Glomerular visceral epithelial cell (primary cell): ENCODE data around the gene ITPKB.

Experiments used
- DNase-seq: peaks from one replicate; pipeline ENCODE4 v3.0.0-alpha.2; 2016; ENCODE audit errors: extremely low spot score

ITPKB gene

DNA sequence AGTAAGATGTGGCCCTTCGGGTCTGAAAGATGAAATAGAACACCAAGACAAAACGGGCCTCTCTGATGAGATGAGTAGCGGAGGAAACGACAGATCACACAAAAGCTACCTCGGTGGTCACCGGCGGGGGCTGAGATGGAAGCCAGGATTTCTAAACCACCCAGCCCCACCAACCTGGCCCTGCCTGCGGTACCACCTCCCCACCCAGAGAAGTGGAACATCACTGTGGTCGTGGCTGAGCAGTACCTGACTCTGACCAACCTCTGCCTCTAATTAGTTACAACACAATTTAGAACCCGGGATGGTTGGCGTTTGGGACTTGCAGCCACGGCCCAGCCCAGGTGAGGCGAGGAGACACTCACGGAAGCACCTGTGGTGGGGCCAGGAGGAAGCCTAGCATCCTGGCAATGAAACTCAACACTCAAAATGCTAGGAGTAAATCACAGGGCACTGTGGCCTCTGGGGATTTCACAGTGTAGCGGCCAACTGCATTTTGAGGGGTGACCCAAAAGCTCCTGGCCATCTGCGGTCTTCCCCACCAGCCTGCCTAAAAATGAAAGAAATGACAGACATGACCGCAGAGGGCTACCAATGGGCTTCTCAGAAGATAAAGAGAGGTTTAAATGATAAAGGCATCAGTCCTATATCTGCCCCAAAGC, 73.4 kb downstream of the ITPKB start:
- DNase-seq, result no peak

DNA sequence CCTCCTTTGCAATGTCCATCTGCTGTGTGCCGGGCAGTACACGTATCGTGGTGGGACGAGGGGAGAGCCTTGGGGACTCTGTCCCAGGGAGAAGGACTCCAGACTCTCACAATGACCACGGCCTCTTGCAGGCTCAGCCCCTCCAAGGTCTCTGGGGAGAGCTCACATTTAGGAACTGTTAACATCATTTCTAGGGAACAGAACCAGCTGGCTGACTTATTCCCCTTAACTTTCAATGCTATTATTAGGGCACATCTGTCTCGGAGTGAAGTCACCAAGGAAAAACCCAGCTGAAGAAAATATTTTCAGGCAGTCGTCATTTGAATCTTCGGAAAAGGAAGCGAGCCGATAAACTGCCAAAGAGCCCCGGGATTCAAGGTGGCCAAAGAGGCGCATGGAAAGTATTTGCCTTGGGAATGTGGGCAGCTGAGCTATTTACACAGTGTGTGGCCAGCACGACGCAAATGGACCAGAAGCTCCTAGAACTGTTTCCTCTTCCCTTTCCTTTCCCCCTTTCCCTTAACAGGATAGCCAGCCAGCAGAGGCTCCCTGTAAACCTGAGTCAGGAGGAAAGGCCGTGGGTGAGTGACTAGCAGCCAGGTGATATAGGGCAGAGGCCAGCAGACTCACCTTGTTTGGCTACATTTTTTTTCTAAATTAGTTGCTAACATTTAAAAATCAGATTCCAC, 74.5 kb downstream of the ITPKB start:
- DNase-seq, result no peak

DNA sequence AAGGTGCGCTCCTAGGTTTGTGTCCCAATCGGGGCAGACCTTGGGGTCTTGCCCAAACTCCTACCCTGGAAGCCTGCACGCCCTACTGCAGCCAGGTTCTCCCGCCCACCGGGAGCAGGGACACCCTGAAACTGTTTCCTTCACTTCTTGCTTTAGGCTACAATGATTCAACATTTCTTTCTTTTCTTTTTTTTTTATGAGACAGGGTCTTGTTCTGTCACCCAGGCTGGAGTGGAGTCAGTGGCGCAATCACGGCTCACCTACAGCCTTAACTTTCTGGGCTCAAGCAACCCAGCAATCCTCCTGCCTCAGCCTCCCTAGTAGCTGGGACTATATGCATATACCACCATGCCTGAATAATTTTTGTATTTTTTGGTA, 75.8 kb downstream of the ITPKB start:
- no peak for DNase-seq

DNA sequence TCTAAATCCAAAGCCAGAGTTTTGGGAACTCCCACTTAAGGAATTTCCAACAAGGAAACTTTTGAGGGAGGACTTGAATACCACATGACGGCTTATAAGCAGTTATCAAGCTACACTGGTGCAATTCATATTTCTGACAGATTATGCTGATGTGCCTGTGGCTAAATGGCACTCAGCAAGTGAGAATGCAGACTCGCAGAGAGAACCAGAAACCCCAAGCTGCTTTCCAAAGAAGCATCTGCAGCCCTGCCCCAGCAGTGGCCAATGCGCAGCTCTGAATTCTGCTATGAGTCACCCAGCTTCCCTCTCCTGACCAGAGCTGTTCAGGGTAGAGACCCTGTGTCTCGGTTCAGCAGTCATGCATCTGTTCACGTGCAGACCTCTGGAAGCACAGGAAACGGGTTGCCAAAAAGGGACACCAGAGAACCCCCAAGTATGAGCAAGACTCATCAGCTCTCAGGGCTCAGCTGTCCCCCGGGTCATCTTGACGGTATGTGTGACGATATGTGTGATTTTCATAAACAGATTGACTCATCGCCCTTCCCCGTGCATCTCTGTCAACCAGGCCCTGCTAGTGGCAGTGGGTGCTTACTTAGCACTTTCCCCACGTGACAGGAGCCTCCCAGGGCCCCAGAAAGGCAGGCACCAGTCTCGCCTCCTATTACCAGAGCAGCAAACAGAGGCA, 76.3 kb downstream of the ITPKB start:
- peak; percentile 92 for DNase-seq

DNA sequence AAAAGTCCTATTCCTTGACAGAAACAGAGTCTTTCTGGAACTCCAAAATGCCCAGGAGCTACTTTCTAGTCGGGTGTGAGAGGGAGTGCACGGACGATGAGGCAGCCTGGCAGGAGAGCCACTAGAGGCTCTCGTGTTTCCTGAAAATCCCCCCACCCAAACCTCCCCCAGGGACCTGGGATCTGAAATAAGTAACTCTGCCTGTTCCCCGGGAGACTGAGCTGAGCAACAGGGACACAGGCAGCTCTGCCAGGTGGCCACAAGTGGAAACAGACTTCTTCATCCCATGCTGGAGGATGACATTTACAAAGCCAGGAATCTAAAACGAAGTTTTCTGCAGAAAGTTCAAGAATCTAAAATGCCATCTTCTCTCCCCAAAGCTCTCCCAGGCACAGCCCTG, 77.1 kb downstream of the ITPKB start:
- no peak for DNase-seq

DNA sequence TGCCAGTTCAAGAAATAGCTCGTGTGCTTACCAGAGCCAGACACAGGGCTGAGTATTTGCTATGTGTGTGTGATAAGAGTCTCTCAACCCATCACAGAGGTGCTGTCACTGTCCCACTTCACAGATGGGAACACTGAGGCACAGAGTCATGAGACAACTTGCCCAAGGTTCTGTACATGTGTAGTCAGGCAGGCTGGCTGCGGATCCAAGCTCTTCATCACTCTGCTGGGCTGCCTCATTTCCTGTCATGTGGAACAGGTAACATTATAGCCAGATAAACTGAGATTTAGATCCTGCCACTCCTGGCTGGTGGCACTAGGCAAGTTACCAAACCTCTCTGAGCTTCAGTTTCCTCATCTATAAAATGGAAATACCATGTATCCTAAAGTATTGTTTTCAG, 77.8 kb downstream of the ITPKB start:
- DNase-seq, result no peak

DNA sequence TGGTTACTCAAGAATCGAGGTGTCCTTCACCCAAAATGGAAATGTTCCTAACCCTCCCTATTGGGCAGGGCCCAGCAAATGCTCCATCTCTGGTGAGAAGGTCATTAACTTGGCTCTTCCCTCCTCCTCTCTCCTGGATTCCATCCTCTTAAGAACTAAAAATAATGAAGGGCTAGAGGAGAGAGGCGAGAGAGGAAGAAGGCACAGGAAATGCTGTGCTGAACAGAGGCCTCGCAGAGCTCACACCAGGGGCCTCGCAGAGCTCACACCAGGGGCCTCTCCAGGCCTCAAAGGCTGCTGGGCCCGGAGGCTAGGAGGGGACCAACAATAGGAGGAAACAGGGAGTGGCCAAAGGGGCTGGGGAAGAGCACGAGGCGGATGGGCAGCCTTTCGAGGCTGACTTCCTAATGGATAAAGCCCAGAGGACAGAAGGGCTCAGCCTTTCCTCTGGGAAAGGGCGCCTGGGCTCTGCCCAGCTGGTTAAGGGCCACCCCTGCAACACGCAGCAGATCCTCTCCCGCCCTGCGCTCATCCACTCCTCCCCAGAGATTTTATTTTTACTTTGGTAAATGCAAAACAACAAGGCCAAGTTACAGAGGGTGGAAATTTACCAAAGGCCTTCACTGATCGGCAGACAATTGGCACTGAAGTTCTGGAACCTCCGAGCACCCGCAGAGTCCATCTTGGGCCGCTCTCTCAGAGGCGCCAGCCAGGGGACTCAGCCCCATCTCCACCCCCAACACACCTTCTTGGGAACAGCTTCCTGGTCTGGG, 78.5 kb downstream of the ITPKB start:
- DNase-seq, result no peak

DNA sequence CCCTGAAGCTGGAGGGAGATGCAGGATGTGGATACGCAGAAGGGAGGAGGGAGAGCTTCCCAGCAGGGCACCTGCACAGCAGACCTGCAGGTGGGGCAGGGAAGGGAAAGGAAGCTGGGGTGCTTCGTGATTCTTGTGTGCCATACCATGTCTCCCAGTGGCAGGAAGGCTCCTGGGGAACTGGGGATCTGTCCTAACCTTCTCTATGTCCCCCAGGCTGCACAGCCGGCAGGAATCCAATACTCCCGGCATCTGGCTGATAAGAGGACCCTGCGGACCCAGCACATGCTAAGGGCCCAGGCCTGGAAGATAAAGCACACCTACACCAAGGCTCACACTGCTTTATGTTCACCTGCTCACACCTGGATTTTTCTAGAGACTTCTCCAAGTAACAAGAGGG, 79.4 kb downstream of the ITPKB start:
- no peak for DNase-seq

DNA sequence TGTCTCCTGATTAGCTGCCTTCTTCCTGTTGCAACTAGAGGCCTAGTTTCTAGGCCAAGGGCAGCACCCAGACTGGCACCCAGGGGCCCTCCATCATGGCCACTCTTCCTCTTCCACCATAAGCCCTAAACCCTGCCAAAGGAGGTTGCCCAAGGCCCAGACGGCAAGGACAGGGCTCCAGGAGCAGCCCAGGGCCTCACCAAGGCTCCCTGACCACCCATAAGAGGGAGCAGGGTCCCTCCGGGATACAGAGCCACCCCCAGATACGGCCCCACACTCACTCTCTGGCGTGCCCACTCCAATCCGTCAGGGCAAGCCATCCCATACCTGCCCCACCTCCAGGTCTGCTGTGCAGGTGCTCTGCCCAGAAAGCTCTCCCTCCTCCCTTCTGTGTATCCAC, 79.9 kb downstream of the ITPKB start:
- no peak for DNase-seq

DNA sequence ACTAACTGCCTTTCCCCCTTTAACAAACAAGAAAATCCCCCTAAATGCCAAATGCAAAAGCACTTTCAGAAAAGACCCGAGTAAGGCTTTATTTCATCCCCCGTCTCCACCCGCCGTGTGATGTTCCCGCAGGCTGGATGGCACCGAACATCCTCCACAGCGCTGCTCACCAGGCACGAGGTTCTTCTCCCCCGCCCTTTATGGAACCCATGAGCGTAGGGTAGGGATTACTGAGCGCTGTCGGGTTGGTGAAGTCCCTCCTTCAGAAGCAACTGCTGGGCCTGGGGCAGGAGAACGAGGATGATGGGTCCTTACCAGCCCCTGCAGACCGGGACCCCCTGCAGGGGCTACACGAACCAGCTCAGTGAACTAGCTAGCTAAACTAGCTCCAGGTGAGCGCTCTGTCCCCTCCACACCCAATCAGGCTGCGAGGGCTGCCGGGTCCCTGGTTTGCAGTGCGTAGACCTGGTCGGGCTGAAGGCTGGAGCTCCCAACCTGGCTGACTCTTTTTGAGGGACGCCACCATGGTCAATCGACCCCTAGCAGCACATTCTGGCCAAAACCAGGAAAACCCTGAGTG, 80.4 kb downstream of the ITPKB start:
- no peak for DNase-seq

DNA sequence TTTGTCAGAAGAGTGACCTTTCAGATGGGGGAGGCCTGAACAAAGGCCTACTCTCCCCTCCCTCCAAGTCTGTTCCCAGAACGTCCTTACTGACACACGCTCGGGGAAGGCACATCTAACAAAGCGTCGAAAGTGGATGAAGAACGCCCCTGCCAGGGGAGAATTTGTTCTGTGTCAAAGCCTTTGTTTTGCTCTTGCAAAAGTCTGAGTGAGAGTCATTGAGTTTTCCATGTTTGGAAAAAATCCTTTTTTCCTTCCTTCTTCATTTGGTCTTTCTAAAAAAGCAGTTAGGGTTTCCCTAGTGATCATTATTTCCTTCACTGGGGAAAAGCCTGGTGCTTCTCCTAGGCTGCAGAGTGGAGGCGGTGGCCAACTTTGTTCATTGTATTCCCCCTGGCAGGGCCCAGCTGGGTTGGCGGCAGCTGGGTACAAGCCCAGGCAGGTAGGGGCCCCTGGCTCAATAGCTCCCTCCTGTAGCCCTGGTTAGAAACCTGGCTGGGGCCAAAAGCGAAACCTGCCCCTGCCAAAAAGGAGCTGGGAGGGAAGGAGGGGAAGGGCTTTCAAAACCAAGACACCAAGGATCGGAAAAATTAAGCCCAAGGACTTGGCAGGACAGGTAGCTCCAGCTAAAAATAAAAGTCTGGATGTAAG, 81.1 kb downstream of the ITPKB start:
- DNase-seq, result no peak

DNA sequence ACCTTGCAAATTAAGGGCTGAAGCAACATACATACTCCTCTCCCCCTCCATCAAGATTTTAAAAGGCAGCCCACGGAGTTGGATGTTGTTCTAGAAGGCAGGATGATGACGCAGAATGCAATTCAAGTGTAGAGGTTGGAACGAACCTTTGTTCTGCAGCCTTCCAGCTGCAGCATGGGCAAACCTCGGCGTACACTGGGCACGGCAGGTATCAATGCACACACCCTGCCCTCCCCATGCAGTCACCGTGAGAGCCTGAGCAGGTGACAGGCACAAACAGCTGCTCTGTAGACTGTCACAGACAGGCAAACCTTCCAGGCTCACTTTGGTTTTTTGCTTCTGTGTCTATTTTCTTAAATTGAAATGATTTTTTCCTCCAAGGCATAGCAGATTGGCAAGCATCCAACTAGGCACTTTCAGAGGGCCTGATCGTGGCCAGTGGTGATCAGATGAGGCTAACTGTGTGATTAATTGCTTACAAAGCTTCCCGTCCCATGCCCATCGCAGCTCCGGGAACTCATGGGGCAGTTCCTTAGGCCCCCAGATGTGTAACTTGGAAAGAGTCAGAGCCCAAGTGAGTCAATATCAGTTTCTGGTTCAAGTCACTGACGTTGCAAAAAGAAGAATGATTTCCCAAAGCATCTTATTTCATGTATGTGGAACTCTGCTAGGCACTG, 82.3 kb downstream of the ITPKB start:
- peak; percentile 25 for DNase-seq

DNA sequence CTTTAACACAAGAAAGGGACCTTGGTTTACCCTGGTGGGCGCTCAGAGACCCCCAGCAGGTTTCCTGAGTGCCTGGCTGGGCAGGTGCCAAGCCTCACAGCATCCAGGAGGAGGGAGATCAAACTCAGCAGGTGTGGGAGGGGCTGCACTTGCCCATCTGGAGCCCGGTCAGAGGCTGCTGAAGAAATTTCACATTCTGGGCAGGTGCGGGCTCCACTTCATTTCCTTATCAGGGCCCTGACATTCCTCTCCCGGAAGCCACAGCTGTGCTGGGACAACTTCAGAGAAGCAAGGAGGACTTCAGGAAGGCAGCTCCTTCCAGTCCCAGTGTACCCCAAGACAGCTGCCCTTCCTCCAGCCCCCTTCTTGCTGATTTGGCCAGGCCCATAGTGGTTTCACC, 82.9 kb downstream of the ITPKB start:
- no peak for DNase-seq

DNA sequence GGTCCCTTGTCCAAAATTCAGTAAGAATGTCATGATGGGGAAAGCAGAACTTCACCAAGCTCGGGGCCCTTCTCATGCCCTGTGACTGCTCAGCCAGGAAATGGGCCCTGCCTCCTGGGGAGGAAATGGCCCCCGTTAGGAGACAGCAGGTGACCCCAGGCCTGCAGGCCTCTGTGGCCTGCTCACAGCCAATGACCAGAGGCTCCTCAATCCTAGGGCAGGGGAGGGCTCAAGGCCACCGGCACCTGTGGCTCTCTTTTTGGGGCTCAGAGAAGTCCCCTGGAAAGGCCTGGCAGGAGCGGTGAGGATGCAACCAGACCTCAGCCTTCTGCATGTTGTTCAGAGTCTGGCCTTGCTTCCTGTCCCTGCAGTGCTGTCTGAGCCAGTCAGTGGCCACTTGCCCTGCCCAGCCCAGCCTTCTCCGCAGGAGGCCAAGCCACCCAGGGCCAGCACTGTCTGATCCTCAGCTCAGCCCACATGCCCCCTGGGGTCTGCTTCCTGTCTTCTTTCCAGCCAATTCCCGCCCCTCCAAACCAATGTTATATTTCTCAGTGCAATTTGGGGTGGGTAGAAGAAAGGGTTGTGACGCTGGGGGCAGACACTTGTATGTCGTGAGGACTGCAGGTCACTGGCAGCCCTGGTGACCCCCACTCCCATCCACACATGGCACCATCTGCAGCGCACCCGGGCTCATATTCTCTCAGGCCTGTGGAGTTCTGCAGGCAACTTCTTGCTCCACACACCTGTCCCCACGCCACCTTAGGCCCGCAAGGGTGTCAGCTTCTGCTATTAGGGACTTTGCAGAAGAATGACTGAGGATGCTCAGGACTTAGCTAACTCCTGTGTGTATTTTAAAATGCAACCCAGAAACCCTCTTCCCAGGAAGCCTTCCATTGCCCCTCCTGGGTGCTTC, 83.6 kb downstream of the ITPKB start:
- DNase-seq, result peak; percentile 15

DNA sequence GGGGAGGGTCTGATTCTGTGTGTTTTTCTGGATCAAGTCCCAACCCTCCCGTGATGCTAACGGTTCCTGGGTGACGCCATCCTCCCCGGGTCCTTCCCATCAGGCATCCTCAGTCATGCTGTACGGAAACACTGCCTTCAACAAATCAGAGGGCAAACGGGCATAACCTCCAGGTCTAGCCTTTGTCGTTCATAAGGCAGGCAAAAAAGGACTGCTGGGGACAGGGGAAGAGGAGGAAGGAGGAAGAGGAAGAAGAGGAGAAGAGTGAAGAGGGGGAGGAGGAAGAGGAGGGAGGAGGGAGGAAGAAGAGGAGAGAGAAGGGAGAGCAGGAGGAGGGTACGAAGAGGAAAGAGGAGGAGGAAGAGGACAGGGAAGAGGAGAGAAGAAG, 84.4 kb downstream of the ITPKB start:
- no peak for DNase-seq

DNA sequence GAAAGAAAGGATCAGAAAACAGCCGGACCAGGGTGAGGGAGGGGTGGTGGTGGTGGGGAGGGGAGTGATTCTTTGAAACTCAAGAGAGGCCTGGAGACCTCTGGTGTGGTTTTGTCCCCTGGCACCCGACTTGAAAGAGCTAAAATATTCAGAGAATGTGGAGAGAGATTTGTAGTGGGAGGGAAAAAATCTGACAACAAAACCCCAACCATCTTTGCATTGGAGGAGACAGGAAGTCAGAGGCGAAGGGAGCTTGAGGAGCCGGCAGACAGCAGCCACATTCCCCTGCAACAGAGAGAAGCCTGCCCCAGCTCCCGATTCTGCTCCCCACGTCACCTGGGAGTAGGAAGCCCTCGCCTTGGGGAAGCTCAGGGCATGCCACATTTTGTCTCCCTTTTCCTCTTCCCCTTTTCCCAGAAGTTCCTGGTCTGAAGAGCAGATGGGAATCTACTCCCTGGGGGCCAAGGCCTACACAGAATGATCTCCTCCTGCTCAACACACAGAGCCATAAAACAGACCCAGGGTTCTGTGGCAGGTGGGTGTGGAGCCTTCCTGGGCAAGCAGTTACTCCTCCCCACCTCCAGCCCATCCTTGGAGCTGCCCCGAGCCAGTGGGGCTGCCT, 84.9 kb downstream of the ITPKB start:
- peak; percentile 24 for DNase-seq

DNA sequence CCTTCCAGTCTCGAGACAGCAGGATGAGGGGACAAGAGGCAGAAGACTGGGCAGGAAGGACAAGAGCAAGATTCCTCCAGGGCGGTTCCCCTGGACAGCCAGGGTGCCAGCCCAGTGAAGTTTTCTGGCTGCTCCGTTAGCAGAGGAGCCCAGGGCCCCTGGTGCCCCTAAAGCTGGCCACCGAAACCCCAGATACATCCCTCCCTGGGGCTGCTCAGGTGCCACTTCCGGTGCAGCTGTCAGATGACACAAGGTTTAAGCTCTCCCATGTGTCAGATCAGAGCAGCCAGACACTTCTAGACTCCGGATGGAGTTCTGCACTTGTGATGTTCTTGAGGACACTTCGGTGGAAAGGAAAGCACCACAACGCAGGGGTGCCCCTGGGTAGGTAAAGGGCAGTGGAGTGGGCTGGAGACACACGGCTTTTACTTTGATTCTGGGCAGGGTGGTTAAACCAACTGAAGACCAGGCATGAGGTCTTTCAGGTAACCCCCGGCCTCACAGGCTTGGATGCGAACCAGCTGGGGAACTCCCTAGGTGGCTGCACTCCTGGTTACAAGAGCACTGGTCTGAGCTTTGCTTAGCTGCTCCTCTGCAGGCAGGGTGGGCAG, 85.7 kb downstream of the ITPKB start:
- DNase-seq, result no peak

DNA sequence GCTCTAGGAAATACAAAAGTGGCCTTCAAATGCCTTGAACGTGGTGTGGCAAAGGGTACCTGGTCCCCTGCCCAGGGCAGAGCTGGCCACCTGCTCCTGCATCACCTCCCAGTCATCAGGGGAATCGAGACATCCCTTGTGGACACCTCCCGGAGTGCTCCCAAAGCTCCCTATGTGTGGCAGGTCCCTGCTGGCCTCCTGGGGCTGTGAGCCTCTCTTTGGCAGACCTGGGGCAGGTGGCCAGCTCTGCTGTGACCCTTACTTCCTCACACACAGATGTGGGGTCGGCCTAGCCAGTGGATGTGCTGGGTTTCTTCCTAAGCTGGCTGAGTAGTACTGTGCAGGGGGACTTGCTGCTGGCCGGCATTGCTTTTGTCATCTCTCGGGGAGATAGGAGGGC, 86.5 kb downstream of the ITPKB start:
- DNase-seq, result no peak

DNA sequence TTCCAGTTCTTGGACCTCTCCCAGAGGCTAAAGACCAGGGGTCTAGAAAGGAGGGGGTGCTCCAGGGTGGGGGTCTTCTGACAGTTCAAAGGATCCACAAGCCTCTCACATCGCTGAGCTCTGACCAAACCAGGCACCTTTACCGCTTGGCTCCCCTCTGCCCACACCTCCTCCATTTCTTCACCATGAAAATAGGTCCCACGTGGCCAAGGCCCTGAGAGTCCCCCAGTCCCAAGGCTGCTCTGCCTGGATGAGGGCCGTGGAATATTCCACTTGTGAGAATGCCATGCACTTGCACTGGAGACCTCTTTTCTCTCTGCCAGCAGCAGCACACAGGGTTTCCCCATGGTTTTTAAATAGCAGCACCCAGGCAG, 87.4 kb downstream of the ITPKB start:
- DNase-seq, result no peak
